ENCODE results near the gene PTPRJ. TPM values are rescaled to one million over a fixed set of nuclear protein-coding genes. Genes with fewer than 3 reads are reported as not detected.

The PTPRJ gene
- total and polyA plus RNA-seq, 2 of the 4 experiments (the other 2 are of a cell fraction), result 5.6 to 14.9 TPM

GRCh38 chr11:48106166-48106565, 125.8 kb downstream of the PTPRJ start:
- DNase-seq (no peak), ATAC-seq (ENCODE audit: low read depth) (no peak)
- Histone ChIP-seq H4K20me1 (ENCODE audit: insufficient read depth, low read length) (peaks cover 3% of the 10 kb centered on the region), H4K91ac (ENCODE audit: insufficient read depth, low read depth, low read length) (no peak overlapping the region), H2AK9ac (replicated peaks; ENCODE audit: low read depth, low read length, poor library complexity) (no peak overlapping the region), H3K56ac (ENCODE audit: extremely low read depth, insufficient read depth, low read length) (no peak overlapping the region), H4K5ac (ENCODE audit: low read depth, low read length) (no peak overlapping the region), H3K4me1 (ENCODE audit: control insufficient read depth, insufficient read depth, low read length) (peaks cover 11% of the 10 kb centered on the region), H3K27me3 (ENCODE audit: control insufficient read depth, insufficient read depth, low read length) (no peaks in the 10 kb centered on the region), H3K4me3 (ENCODE audit: insufficient read depth, low read depth, low read length) (no peak overlapping the region), H3K36me3 (ENCODE audit: control insufficient read depth, insufficient read depth, low read length) (no peaks in the 10 kb centered on the region), H2AFZ (replicated peaks; ENCODE audit: low read length, poor library complexity) (no peak overlapping the region), H2BK20ac (ENCODE audit: low read depth, low read length) (no peak overlapping the region), H3K23ac (ENCODE audit: low read depth, low read length) (no peak overlapping the region), H2AK5ac (ENCODE audit: low read depth, low read length) (no peak overlapping the region), H3K9ac (ENCODE audit: low read depth, low read length) (no peak overlapping the region), H2BK15ac (ENCODE audit: low read depth, low read length) (no peak overlapping the region), H3K4ac (ENCODE audit: low read depth, low read length) (no peak overlapping the region), H3K9me1 (ENCODE audit: insufficient read depth, low read length) (peaks cover 20% of the 10 kb centered on the region; the same call in 1 of the 2 replicates), H3K14ac (replicated peaks; ENCODE audit: low read depth, low read length) (0 out of 2 replicates have a peak overlapping the region, but pooled peaks have one; percentile 13), H3K4me2 (ENCODE audit: low read depth, low read length) (no peak overlapping the region), H2BK5ac (ENCODE audit: low read depth, low read length, poor library complexity, severe bottlenecking) (no peak overlapping the region), H4K8ac (ENCODE audit: low read depth in 2 of 2, low read length in 2 of 2) (no peak overlapping the region), H3K27ac (ENCODE audit: insufficient read depth, low read length) (no peak overlapping the region), H3K9me3 (ENCODE audit: control insufficient read depth, insufficient read depth, low read length) (no peaks in the 10 kb centered on the region), H2BK120ac (ENCODE audit: low read depth, low read length) (no peak overlapping the region), H3K79me1 (ENCODE audit: low read depth in 1 of 2, low read length in 2 of 2) (peaks cover 21 to 62% of the 10 kb centered on the region in 2 experiments), H3K18ac (ENCODE audit: low read depth, low read length) (no peak overlapping the region)
- POLR2A ChIA-PET (ENCODE audit: unreplicated experiment), result no interaction called here
- in situ Hi-C loops (cut with MboI; ENCODE audit: low sequenced_read_pairs) (loop anchor here (10.0 kb wide), 1 partner anchor 251 kb away; no protein-coding TSS in a partner anchor), intact Hi-C loops (cut with micrococcal nuclease) (loop anchor here (5.0 kb wide), 1 partner anchor 104 kb away; no protein-coding TSS in a partner anchor), dilution Hi-C loops (cut with HindIII; ENCODE audit: low sequenced_read_pairs, unreplicated experiment) (no loop called here)
- WGBS, 2 experiments (ENCODE audit: extremely low coverage in 2 of 2, insufficient read length in 1 of 2), result no CpG with 5 or more reads among the region's 6 CpGs
- no peak for TF ChIP-seq RAD21 (IDR thresholded peaks at IDR 0.05; ENCODE audit: low read length)
- TF ChIP-seq MXI1 (IDR thresholded peaks at IDR 0.05; ENCODE audit: borderline replicate concordance, low read depth, low read length), result no peak
- no peak for TF ChIP-seq MAFK (IDR thresholded peaks at IDR 0.05; ENCODE audit: low read depth, low read length)
- no peak for TF ChIP-seq NFE2L2 (IDR thresholded peaks at IDR 0.05; ENCODE audit: low read depth, low read length)
- TF ChIP-seq USF2 (IDR thresholded peaks at IDR 0.05; ENCODE audit: low read depth, low read length), result no peak
- no peak for TF ChIP-seq RCOR1 (IDR thresholded peaks at IDR 0.05; ENCODE audit: insufficient replicate concordance, low read length)
- no peak for TF ChIP-seq CHD1 (IDR thresholded peaks at IDR 0.05; ENCODE audit: low read depth, low read length)
- no peak for TF ChIP-seq ELK1 (IDR thresholded peaks at IDR 0.05; ENCODE audit: borderline replicate concordance, low read depth, low read length)
- no peak for TF ChIP-seq SMC3 (IDR thresholded peaks at IDR 0.05; ENCODE audit: low read depth, low read length)
- CTCF ChIA-PET, result interaction anchor here (0.6 to 0.9 kb wide), 2 partner anchors 11 to 173 kb away, joined by 3 to 4 read pairs; no protein-coding TSS in a partner anchor
- no TSS peak for BruUV-seq (replicated peaks)
